ENCODE measurements around the gene MACF1. TPM values are rescaled to one million over a fixed set of nuclear protein-coding genes. Genes with fewer than 3 reads are reported as not detected.

The MACF1 gene
- total RNA-seq, 1 donor from 2014 or later = 296 TPM

- no peak for TF ChIP-seq CTCF (conservative IDR thresholded peaks at IDR 0.05; ENCODE audit: low read depth, low read length)
- no peak overlapping the region for H3K4me3 ChIP-seq (ENCODE audit: low read depth, low read length)
- no peak for DNase-seq (ENCODE audit: low read depth)
These were observed 117.5 kb downstream of the MACF1 start for GRCh38 chr1:39321979-39322378.

GRCh38 chr1:39322431-39322830 lies 117.9 kb downstream of the MACF1 start:
- H3K4me3 ChIP-seq (ENCODE audit: low read depth, low read length) = no peak overlapping the region
- TF ChIP-seq CTCF (conservative IDR thresholded peaks at IDR 0.05; ENCODE audit: low read depth, low read length) = no peak
- no peak for DNase-seq (ENCODE audit: low read depth)

GRCh38 chr1:39324888-39325287 lies 120.4 kb downstream of the MACF1 start:
- no peak for DNase-seq (ENCODE audit: low read depth)
- no peak for TF ChIP-seq CTCF (conservative IDR thresholded peaks at IDR 0.05; ENCODE audit: low read depth, low read length)
- H3K4me3 ChIP-seq (ENCODE audit: low read depth, low read length) = no peak overlapping the region

- no peak overlapping the region for H3K4me3 ChIP-seq (ENCODE audit: low read depth, low read length)
- no peak for DNase-seq (ENCODE audit: low read depth)
- no peak for TF ChIP-seq CTCF (conservative IDR thresholded peaks at IDR 0.05; ENCODE audit: low read depth, low read length)
These were observed 122.3 kb downstream of the MACF1 start for GRCh38 chr1:39326836-39327235.

- no peak for TF ChIP-seq CTCF (conservative IDR thresholded peaks at IDR 0.05; ENCODE audit: low read depth, low read length)
- no peak overlapping the region for H3K4me3 ChIP-seq (ENCODE audit: low read depth, low read length)
- no peak for DNase-seq (ENCODE audit: low read depth)
These were observed 123.6 kb downstream of the MACF1 start for GRCh38 chr1:39328095-39328494.

- TF ChIP-seq CTCF (conservative IDR thresholded peaks at IDR 0.05; ENCODE audit: low read depth, low read length) = no peak
- DNase-seq (ENCODE audit: low read depth) = no peak
- H3K4me3 ChIP-seq (ENCODE audit: low read depth, low read length) = no peak overlapping the region
These were observed 124.2 kb downstream of the MACF1 start for GRCh38 chr1:39328586-39329121.

GRCh38 chr1:39331647-39332046 lies 127.2 kb downstream of the MACF1 start:
- TF ChIP-seq CTCF (conservative IDR thresholded peaks at IDR 0.05; ENCODE audit: low read depth, low read length) = no peak
- no peak for DNase-seq (ENCODE audit: low read depth)
- no peak overlapping the region for H3K4me3 ChIP-seq (ENCODE audit: low read depth, low read length)

Data from epithelial cell of proximal tubule (primary cell).